Skeletal muscle tissue (tissue), 4 donors: ENCODE measurements around the gene OASL. TPM values are rescaled to one million over a fixed set of nuclear protein-coding genes. Genes with fewer than 3 reads are reported as not detected.

ENCODE experiments used
- H3K27ac ChIP-seq: one replicate; pipeline ENCODE4 v1.7.0; 2013; ENCODE audit warnings: mild to moderate bottlenecking, low read depth, low read length, inconsistent platforms
- H3K27me3 ChIP-seq, 3 donors: one replicate each; pipeline ENCODE4 v1.7.0; 2013; ENCODE audit warnings: low read length in 3 of 3; ENCODE audit not compliant: control insufficient read depth in 3 of 3, insufficient read depth in 3 of 3
- H3K36me3 ChIP-seq, 3 donors: one replicate each; pipeline ENCODE4 v1.7.0; 2013; ENCODE audit warnings: low read length in 3 of 3; ENCODE audit not compliant: control insufficient read depth in 3 of 3, insufficient read depth in 3 of 3
- H3K4me1 ChIP-seq, 3 donors: one replicate each; pipeline ENCODE4 v1.7.0; 2013; ENCODE audit warnings: low read length in 3 of 3, mild to moderate bottlenecking in 3 of 3; ENCODE audit not compliant: control insufficient read depth in 3 of 3, insufficient read depth in 3 of 3
- H3K4me3 ChIP-seq, 3 donors: one replicate each; pipeline ENCODE4 v1.7.0; 2013; ENCODE audit warnings: low read length in 3 of 3
- H3K9ac ChIP-seq, 3 donors: one replicate each; pipeline ENCODE4 v1.7.0; 2013; ENCODE audit warnings: low read length in 3 of 3, mild to moderate bottlenecking in 3 of 3, moderate library complexity in 2 of 3, low read depth in 1 of 3
- H3K9me3 ChIP-seq, 3 donors: one replicate each; pipeline ENCODE4 v1.7.0; 2013; ENCODE audit warnings: low read length in 3 of 3; ENCODE audit not compliant: control insufficient read depth in 3 of 3
- total RNA-seq: library from RNA; depleted of rRNA; stranded (reverse); fragments of >200 nt; gene quantifications from one replicate; pipeline ENCODE4 v1.2.3, GENCODE V29; 2014
- donor health status: Osteomylitis.

OASL gene
- total RNA-seq, 1 donor from 2014 or later = not detected

- Histone ChIP-seq H3K27ac (no peak overlapping the region), H3K27me3 (no peaks in the 10 kb centered on the region), H3K9me3 (no peaks in the 10 kb centered on the region), H3K9ac (no peak overlapping the region), H3K4me1 (no peaks in the 10 kb centered on the region), H3K4me3 (no peak overlapping the region), H3K36me3 (no peaks in the 10 kb centered on the region)
Measured at GRCh38 chr12:120981407-120981941, 57.6 kb downstream of the OASL start.

- no peaks in the 10 kb centered on the region for H3K27me3 ChIP-seq
- no peaks in the 10 kb centered on the region for H3K4me1 ChIP-seq
- H3K4me3 ChIP-seq = no peak overlapping the region
- no peak overlapping the region for H3K9ac ChIP-seq
- H3K36me3 ChIP-seq = no peaks in the 10 kb centered on the region
- no peak overlapping the region for H3K27ac ChIP-seq
- H3K9me3 ChIP-seq = no peaks in the 10 kb centered on the region
Measured at GRCh38 chr12:120980800-120981368, 58.2 kb downstream of the OASL start.

GRCh38 chr12:120979862-120980696, 59.0 kb downstream of the OASL start:
- Histone ChIP-seq H3K9me3 (no peaks in the 10 kb centered on the region), H3K9ac (no peak overlapping the region), H3K27ac (no peak overlapping the region), H3K36me3 (no peaks in the 10 kb centered on the region), H3K4me1 (no peaks in the 10 kb centered on the region), H3K27me3 (no peaks in the 10 kb centered on the region), H3K4me3 (no peak overlapping the region)

- H3K9me3 ChIP-seq = no peaks in the 10 kb centered on the region
- H3K36me3 ChIP-seq = no peaks in the 10 kb centered on the region
- H3K27ac ChIP-seq = no peak overlapping the region
- H3K9ac ChIP-seq = no peak overlapping the region
- H3K4me1 ChIP-seq = no peaks in the 10 kb centered on the region
- no peaks in the 10 kb centered on the region for H3K27me3 ChIP-seq
- H3K4me3 ChIP-seq = no peak overlapping the region
Measured at GRCh38 chr12:120979220-120979861, 59.7 kb downstream of the OASL start.

GRCh38 chr12:120978296-120979219, 60.5 kb downstream of the OASL start, which contains the start of gene HNF1A:
Gene HNF1A (plus strand): TSS chr12:120978543. CDS start chr12:120978769, 226 bp downstream.
- no peak within 1 kb of the TSS for H3K4me3 ChIP-seq
- H3K4me1 ChIP-seq = no peaks in the 10 kb centered on the region
- no peak within 1 kb of the TSS for H3K9ac ChIP-seq
- H3K27me3 ChIP-seq = no peaks in the 10 kb centered on the region
- no peak within 1 kb of the TSS for H3K27ac ChIP-seq
- H3K9me3 ChIP-seq = no peaks in the 10 kb centered on the region
- H3K36me3 ChIP-seq = no peaks in the 10 kb centered on the region

- Histone ChIP-seq H3K4me1 (no peaks in the 10 kb centered on the region), H3K9me3 (no peaks in the 10 kb centered on the region), H3K27me3 (no peaks in the 10 kb centered on the region), H3K36me3 (no peaks in the 10 kb centered on the region), H3K4me3 (no peak overlapping the region), H3K9ac (no peak overlapping the region), H3K27ac (no peak overlapping the region)
Measured at GRCh38 chr12:120977531-120978295, 61.3 kb downstream of the OASL start.

GRCh38 chr12:120972870-120973543, 66.0 kb downstream of the OASL start:
- no peaks in the 10 kb centered on the region for H3K4me1 ChIP-seq
- no peak overlapping the region for H3K27ac ChIP-seq
- H3K4me3 ChIP-seq = no peak overlapping the region
- H3K9ac ChIP-seq = no peak overlapping the region
- no peaks in the 10 kb centered on the region for H3K27me3 ChIP-seq
- no peaks in the 10 kb centered on the region for H3K36me3 ChIP-seq
- no peaks in the 10 kb centered on the region for H3K9me3 ChIP-seq

GRCh38 chr12:120971299-120972180, 67.5 kb downstream of the OASL start:
- H3K9ac ChIP-seq = no peak overlapping the region
- no peaks in the 10 kb centered on the region for H3K36me3 ChIP-seq
- H3K9me3 ChIP-seq = no peaks in the 10 kb centered on the region
- no peaks in the 10 kb centered on the region for H3K4me1 ChIP-seq
- no peaks in the 10 kb centered on the region for H3K27me3 ChIP-seq
- no peak overlapping the region for H3K4me3 ChIP-seq
- H3K27ac ChIP-seq = no peak overlapping the region
